Measurements from ENCODE around the gene SPAG16.
"Not testable (repeated sequence)": the region's sequence is repeated elsewhere in the genome, so short reads cannot be mapped to it uniquely, and the experiment has no call there.

Gene SPAG16

DNA sequence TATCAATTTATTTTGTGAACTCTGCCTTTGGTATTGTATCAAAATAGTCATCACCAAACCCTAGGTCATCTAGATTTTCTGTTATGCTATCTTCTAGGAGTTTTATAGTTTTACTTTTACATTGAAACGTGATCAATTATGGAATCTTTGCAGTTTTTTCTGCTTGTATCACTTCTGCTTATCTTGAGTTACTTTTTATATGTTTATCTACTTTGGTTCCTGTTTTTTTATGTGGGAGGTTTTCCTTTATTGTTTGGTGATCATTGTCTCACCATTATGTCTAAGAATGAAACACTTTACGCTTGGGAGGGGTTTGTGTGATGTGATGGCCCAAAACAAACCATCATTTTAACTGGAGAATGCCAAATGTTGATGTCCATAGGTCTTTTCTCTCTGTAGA, 261.2 kb downstream of the SPAG16 start:
- no peak for DNase-seq (ENCODE audit: low read depth in 2 of 2)

DNA sequence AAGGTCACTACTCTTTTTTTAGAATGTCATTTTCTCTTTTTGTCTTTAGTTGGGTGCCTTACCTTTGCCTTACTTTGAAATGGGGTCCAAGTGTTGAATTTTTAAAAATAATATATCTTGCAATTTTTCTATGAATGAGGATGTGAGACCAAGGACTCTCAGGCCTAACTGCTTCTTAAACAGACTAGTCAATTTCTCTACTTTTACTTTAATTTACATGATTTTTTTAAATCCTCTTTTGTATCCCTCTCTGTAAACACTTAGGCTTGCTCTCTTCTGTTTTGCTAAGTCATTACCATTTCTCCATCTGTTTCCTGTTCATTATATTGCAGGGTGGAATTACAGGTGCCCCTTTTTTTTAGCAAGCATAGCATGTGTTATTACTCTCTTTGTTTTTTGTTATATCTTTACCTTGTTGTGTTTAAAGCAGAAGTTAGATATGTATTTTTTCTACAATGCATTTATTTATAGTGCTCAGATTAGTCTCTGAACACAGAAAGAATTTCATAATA, 261.8 kb downstream of the SPAG16 start:
- DNase-seq (ENCODE audit: low read depth in 2 of 2): no peak

DNA sequence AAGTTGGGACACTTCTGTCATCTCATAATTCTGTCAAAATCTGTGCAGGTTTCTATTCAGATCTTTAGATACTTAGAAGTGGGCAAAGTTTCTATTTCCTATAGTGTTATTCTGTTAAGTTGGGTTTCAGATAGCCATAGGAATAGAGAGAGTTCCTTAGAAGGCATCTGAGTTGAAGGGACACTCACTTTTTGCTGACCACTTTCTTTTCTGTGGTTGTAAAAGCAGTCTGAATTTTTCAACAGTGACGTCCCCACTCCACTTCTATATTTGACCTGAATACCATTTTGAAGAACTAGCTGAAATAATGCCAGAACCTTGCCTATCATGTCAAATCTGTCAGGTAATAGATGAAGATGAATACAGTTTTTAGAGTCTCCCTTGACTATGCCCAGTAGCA, 267.3 kb downstream of the SPAG16 start:
- no peak for DNase-seq (ENCODE audit: low read depth in 2 of 2)

DNA sequence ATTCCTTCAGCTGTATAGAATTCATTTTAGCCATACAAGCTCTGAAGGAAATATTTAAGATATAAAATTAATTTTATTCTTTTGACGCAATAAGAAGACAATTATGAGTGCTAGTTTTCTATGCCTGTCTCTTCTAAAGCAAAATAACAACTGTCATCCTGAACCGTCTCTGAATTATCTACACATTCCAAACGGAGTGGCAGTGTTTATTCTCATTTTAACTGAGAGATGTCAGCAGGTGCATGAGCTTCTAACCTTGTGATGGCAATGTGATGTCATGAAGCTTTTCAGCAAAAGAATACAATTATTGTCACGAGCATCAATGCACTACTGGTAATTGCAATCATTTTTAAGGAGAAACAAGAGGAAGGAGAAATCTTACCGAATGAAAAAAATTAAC, 274.8 kb downstream of the SPAG16 start:
- DNase-seq (ENCODE audit: low read depth in 2 of 2): no peak

DNA sequence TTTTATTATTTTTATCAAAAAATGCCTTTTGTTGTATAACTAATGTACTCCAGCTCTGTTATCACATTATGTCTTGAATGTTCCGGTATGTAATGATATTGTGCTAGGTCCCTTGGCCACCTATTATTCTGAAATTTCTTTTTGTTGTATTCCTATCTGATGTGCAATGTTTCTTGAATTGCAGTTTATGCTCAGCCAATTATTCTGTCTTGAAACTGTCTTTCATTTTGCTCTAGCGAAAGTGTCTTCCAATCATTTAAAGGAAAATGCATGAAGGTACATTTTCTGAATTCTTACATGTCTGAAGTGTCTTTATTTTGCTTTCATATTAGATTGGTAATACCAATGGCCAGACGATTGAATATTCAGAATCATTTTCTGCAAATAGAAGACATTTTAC, 277.5 kb downstream of the SPAG16 start:
- no peak for DNase-seq (ENCODE audit: low read depth in 2 of 2)

DNA sequence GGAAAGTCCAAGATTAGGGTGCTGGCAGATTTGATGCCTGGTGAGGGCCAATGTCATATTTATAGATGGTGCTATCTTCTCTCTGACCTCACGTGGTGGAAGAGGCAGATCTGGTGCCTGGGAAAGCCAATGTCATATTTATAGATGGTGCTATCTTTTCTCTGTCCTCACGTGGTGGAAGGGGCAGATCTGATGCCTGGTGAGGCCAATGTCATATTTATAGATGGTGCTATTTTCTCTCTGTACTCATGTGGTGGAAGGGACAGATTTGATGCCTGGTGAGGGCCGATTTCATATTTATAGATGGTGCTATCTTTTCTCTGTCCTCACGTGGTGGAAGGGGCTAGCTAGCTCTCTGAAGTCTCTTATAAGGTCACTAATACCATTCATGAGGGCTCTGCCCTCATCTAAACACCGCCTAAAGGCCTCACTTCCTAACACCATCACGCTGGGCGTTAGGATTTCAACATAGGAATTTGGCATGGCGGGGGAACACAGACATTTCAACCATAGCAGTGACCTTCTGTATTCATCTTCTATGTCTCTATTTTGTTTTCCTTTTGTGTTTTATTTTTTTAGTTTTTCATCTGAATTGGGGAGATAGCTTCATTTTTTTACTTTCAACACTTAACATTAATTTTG, 278.4 kb downstream of the SPAG16 start:
- DNase-seq (ENCODE audit: low read depth in 2 of 2): no peak

DNA sequence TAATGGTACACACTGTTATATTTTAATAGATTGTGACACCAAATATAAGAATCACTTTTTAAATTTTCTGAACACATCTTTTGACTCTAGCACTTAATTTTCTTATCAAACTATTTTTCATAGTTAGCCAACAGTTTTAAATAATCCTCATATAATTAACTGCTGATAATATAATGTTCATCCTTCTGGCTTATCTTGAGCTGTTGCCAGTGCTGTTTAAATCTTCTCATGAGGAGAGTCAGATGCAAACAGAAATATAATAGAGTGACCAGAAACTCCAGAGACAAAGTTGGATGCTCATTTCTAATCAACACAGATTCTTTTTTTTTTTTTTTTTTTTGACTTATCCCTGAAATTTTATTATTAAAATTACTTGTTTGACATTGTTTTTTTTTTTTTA, 282.6 kb downstream of the SPAG16 start:
- no peak for DNase-seq (ENCODE audit: low read depth in 2 of 2)

DNA sequence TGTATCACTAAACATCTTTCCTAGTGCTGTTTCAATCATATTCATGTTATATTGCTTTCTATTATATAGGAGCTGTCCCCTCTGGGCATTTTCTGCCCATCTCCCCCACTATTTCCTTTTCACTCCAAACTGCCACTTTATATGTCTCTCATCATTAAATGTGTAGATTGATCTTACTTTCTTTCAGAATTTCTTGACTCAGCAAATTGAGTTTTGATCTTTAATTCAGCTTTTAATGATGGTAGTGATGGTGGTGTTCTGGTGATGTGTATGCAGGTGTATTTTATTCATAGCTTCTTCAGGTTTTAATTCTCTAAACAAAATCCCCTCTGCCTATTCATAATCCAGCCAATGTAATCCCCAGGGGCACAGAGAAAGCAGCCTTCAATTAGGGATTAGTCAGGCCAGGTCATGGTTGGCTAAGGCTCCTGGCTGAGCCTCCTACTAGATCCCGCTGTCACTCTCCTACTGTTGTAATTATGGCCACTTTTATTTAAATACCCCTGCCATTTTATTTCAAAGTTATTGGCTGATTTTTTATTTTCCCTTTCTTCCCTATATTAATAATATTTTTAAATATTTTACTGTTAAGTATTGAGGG, 325.4 kb downstream of the SPAG16 start:
- DNase-seq (ENCODE audit: low read depth in 2 of 2): no peak

DNA sequence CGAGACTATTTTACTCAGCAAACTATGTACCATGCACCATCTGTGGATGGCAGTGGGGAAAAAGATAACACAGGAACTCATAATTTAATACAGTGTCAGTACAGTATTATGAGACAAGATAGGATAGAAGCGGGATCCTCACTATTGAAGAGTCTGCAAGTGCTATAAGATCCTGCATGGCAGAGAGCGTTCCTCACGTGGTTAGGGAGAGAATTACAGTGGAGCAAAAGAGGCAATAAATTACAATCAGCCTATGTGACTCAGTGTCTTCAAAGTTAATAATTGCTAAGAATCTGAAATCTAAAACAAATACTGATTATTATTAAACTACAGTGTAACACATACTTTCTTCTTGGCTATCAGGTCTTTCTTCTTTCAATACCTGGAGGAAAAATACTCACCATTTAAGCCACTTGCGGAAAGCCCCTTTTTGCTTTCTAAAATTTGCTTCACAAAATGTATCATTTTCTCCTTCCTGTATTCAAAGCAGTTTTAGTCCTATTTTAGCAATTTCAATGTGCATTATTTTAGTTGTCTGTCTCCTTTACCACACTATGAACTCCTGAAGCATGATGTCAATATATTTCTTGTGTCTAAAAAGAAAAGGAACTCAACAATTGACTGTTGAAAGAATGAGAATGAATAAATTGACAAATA, 342.9 kb downstream of the SPAG16 start:
- DNase-seq (ENCODE audit: low read depth in 2 of 2): no peak

DNA sequence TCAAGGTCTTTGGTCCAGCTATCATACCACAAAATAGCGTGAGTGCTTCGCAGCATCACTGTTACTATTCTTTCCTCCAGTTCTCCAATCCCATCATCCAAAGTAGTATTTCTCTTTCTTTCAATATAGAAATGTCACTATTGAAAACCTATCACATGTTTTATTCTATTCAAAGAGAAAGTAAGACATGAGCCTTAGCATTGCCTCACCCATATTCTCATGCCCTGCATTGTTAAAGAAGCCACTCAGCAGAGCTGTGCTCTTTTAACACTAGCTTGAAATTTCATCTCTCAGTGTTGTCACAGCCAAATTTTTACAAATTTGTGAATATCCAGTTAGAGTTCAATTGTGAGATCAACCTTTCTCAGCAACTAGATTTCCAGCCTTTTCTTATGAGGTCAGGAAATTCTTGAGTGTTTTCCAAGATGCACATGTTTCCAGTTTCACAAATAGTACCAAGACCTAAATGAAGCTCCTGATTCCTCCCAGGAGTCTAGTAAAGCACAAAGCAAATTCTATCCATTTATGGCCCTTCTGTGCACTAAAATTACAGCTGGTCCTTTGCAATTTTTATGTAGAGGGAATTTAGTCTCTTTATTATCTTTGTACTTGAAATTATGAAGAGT, 343.7 kb downstream of the SPAG16 start:
- DNase-seq (ENCODE audit: low read depth in 2 of 2): no peak

DNA sequence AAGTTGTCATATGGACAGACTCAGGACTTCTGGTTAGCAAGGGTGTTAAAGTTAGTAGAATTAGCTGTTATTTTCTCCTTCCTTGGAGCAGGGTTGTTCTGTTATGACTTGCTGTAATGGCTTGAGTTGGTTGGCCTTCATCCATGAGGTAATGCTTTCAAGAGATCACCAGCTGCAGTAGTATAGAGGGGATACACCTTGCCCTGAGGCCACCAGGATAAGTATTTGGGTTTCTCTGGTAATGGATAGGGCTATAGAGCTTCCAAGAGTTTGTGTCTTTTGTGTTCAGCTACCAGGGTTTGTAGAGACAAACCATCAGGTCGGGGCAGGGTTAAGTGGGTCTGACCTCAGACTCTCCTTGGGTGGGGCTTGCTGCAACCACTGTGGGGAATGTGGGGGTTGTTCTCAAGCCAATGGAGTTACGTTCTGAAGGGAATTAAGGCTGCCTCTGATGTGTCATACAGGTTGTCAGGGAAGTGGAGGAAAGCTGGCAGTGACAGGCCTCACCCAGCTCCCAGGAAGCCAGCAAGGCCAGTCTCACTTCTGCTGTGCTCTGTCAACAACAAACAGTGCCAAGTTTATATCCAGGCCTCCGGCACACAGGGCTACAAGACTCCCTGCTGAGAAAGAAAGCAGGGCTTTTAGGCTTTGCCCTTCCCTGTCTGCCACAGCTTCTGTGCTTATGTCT, 356.6 kb downstream of the SPAG16 start:
- no peak for DNase-seq (ENCODE audit: low read depth in 2 of 2)

DNA sequence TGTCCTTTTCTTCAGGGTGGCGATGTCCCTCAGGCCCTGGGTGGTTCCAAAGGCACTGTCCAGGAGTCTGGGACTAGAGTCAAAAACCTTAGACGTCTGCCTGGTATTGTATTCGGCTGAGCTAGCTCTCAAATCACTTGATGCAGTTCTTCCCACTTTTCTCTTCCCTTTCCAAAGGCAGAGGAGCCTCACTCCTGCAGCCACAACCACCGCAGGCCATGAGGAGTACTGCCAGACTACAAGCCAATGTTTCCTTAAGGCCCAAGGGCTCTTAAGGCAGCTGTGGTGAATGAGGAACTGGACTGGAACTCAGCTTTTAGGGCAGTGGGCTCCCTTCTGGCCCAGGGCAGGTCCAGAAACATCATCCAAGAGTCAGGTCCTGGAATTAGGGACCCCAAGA, 360.7 kb downstream of the SPAG16 start:
- DNase-seq (ENCODE audit: low read depth in 2 of 2): no peak

DNA sequence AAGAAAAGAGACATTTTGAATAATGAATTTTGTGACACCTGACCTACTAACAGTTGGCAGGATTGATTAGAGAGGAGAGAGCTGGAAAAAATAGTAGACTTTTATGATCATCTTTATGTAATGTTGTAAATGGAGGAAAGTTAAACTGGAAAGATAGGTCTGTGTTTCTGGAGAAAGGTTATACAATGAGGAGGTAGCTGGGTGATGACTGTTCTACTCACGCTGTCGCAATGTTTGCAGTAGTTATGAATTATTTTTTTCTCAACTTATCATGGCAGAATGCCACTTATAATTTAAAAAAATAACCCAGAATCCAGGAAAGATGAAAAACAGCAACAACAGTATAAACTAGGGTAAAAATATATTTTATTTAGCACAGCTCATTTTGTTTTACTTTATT, 364.9 kb downstream of the SPAG16 start:
- DNase-seq (ENCODE audit: low read depth in 2 of 2): no peak

DNA sequence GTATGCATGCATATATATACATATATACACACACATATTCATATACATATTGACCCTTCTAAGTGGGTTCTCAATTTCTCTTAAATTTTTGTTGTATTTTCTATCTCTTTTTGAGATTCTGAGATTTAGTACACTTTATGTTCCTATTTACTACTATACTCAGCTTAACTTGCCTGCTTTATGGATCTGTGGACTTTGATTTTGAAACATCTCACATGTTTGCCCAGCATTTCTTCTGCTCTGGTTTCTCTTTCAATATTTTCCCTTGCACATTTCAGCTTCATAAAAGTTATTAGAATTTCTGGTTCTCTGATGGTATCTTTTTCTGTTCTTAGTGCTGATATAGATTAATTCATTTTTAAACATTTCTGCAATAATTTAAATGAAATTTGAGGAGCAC, 380.6 kb downstream of the SPAG16 start:
- DNase-seq (ENCODE audit: low read depth in 2 of 2): no peak

DNA sequence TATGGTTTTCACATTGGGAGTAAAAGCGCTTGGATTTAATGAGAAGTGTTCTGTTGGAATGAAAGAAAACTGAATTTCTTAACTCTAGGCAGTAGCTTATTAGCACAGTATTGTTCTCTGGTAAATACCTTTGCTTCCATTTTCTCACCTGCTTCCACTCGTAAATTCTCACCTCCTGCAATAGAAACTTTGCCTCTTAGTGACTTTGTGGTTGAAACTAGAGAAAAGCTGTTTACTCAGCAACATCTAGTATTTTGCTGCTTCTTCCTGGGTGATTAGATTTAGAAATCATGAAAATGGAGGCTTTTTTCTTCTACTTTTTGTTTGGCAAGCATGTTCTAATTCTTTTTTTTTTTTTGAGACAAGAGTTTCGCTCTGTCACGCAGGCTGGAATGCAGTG, 385.4 kb downstream of the SPAG16 start:
- DNase-seq (ENCODE audit: low read depth in 2 of 2): no peak

DNA sequence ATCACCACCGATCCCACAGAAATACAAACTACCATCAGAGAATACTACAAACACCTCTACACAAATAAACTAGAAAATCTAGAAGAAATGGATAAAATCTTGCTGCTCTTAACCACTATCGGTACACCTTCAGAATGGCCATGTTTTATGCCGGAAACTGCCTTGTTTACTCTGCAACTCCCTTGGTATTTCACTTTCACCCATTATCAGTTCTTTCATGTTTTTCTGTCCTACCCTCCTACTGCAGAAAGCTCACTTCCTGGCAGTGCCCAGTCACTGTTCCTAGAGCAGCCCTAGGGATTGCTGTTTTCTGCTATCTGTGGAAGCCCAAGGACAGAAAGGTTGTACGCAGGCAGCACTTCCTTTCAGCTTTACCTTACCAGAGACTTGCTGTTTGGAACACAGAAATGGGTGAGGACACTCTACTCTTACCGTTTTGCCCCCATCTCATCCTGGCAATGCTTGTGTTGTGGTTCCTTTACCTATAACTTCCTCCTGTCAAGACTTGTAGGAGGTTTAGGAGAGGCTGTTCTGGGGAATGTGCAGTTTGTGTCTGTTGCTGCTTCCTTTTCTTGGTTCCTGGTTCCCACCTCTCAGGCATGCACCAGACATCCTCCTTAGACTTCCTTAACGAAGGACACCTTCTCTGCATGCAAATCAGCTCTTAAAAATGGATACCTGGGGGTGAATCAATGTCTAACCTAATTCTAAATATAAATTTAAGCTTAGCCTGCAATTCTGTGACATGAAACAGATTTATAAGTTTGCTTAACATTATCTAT, 394.4 kb downstream of the SPAG16 start:
- no peak for DNase-seq (ENCODE audit: low read depth in 2 of 2)

DNA sequence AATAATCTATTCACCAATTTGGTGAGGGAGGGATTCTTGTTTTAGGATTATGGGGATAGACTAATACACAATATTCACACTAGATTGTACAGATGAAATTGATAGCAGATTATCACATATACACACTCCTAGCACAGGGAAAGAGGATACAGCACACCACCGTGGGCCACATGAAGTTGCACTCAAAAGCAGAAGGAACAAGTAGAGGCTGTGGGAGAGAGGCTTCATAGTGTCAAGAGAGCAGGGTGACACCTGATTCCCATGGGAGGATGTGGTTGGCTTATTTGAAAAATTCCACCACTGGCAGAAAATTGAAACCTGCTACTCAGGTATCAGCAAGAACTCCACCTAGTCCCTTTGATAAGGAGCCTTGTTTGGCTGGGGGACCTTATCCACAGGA, 395.6 kb downstream of the SPAG16 start:
- no peak for DNase-seq (ENCODE audit: low read depth in 2 of 2)

DNA sequence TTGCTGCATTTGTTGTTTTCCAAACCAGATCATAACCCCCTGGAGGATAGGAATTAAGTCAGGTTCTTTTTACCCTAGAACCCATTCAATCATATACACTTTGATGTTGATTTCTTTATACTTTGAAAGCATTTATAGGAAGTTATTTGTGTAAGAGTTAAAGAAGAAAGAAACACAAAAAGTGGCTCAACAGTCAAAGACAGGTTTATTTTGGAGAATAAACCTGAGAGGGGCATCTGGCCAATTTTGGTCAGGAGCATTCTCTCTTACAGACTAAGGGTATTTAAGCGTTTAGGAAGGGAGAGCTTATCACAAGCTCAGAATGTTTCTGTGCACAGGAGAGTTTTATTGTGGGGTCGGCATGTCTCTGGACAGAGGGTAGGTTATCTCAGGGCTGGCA, 398.0 kb downstream of the SPAG16 start:
- no peak for DNase-seq (ENCODE audit: low read depth in 2 of 2)

DNA sequence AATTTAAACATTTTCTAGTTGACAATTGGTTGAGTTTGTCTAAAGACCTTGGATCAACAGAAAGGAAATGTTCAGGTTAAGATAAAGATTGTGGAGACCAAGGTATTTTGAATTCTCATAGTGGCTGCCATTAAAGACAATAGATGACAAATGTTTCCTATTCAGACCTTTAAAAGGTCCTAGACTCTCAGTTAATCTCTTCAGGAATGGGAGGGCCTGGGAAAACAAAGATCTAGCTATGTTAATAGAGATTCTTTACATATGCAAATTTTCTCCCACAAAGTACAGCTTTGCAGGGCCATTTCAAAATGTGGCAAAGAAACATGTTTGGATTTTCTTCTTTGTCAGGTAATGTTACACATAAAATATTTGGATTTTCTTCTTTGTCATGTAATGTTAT, 403.9 kb downstream of the SPAG16 start:
- DNase-seq (ENCODE audit: low read depth in 2 of 2): no peak

DNA sequence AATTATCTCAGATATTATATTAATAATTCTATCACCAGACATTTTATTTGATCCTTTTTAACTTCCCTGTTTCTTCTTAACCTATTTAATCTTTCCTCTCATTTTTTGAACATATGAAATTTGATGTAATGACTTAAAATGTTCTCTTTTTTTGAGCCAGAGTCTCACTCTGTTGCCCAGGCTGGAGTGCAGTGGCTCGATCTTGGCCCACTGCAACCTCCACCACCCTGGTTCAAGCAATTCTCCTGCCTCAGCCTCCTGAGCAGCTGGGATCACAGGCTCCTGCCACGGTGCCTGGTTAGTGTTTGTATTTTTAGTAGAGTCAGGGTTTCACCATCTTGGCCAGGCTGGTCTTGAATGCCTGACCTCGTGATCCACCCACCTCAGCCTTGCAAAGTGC, 404.6 kb downstream of the SPAG16 start:
- not testable (repeated sequence) for DNase-seq (ENCODE audit: low read depth in 2 of 2)

DNA sequence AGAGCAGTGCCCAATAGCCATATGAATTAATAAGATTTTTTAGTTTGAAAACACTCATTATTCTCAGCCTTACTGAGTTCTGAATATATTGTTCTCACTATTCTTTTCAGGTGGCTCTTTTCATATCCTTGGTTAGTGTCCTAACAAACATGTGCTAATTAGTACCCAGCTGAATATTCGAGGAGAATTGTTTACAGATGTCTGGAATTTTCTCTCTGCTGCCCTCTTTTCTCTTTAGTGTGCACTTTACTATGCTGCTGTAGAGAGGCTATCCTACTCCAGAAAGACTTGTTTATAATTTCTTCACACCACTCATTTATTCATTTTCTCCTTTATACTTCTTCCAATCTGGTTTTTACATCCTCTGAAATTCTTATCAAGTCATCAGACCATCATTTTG, 405.3 kb downstream of the SPAG16 start:
- no peak for DNase-seq (ENCODE audit: low read depth in 2 of 2)

DNA sequence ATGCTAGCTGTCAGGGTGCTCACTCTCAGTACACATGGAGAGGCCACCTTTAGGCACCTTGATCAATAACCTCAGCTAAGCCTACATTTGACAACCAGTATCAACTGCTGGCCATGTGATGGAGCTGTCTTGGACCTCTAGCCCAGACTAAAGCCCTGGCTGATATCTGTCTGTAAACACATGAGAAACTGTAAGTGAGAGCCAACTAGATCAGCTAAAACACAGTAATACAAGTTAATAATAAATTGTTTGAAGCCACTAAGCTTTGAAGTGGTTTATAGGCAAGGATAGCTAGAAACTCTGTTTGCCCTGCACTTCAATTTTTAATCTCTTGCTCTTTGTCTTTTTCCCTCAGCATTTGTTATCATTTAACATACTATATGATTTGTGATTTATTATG, 407.1 kb downstream of the SPAG16 start:
- no peak for DNase-seq (ENCODE audit: low read depth in 2 of 2)

Measured in activated CD8-positive, alpha-beta memory T cell treated with anti-CD3 and anti-CD28 coated beads for 4 hours (primary cell).